HG02623 (cell line): ENCODE measurements around the gene NPIPA1.
"Not testable (repeated sequence)": the region's sequence is repeated elsewhere in the genome, so short reads cannot be mapped to it uniquely, and the experiment has no call there.

Experiments used
- ATAC-seq: cut with Tn5 transposase; IDR thresholded peaks from one replicate; pipeline ENCODE4 v1.9.1; 2021; ENCODE audit warnings: moderate library complexity; ENCODE audit not compliant: unreplicated experiment

NPIPA1 gene

GRCh38 chr16:14975418-14976194 lies 38.4 kb downstream of the NPIPA1 start:
- ATAC-seq: peak; percentile 17

GRCh38 chr16:14976971-14977736 lies 39.9 kb downstream of the NPIPA1 start:
- ATAC-seq: not testable (repeated sequence)

- not testable (repeated sequence) for ATAC-seq
Observed at GRCh38 chr16:14978281-14978680, 41.0 kb downstream of the NPIPA1 start.

- ATAC-seq: not testable (repeated sequence)
Observed at GRCh38 chr16:14978908-14979307, 41.7 kb downstream of the NPIPA1 start.

GRCh38 chr16:14981234-14981633 lies 44.0 kb downstream of the NPIPA1 start:
- ATAC-seq: not testable (repeated sequence)

- not testable (repeated sequence) for ATAC-seq
Observed at GRCh38 chr16:14982521-14982920, 45.3 kb downstream of the NPIPA1 start.

- not testable (repeated sequence) for ATAC-seq
Observed at GRCh38 chr16:14988092-14988491, 50.8 kb downstream of the NPIPA1 start.

- ATAC-seq: not testable (repeated sequence)
Observed at GRCh38 chr16:14988661-14989191, 51.5 kb downstream of the NPIPA1 start.

GRCh38 chr16:14989291-14990281 lies 52.3 kb downstream of the NPIPA1 start:
- not testable (repeated sequence) for ATAC-seq

GRCh38 chr16:14993277-14994151 lies 56.3 kb downstream of the NPIPA1 start:
- ATAC-seq: not testable (repeated sequence)

- not testable (repeated sequence) for ATAC-seq
Observed at GRCh38 chr16:14996702-14997101, 59.5 kb downstream of the NPIPA1 start.

GRCh38 chr16:14998300-14998699 lies 61.1 kb downstream of the NPIPA1 start:
- ATAC-seq: not testable (repeated sequence)

GRCh38 chr16:14999845-15000244 lies 62.6 kb downstream of the NPIPA1 start:
- not testable (repeated sequence) for ATAC-seq
